HepG2 (cell line): ENCODE measurements around the gene SP110. TPM values are rescaled to one million over a fixed set of nuclear protein-coding genes. Genes with fewer than 3 reads are reported as not detected.
A peak's percentile ranks its signal among the peaks of the same experiment; 100 is the strongest.

ENCODE experiments used
- CENPBD1 ChIP-seq: sonication (generic); formaldehyde crosslinking; IDR thresholded peaks from 2 replicates; pipeline ENCODE4 v1.8.0; 2022; ENCODE audit warnings: missing genetic modification reagents, low read depth, mild to moderate bottlenecking, borderline replicate concordance
- FOXM1 ChIP-seq: sonication (generic); formaldehyde crosslinking; IDR thresholded peaks from 2 replicates; pipeline ENCODE4 v1.5.0; 2020; ENCODE audit warnings: missing genetic modification reagents
- FOXP4 ChIP-seq: sonication (generic); formaldehyde crosslinking; IDR thresholded peaks from 2 replicates; pipeline ENCODE4 v1.4.0; 2020; ENCODE audit warnings: missing genetic modification reagents
- HBP1 ChIP-seq: IDR thresholded peaks from 2 replicates; pipeline ENCODE4 v1.6.1; 2016; ENCODE audit warnings: low read depth, control low read depth
- HES4 ChIP-seq: sonication (generic); formaldehyde crosslinking; IDR thresholded peaks from 2 replicates; pipeline ENCODE4 v1.9.0; 2021; ENCODE audit warnings: mild to moderate bottlenecking, missing genetic modification reagents, borderline replicate concordance
- HOMEZ ChIP-seq: IDR thresholded peaks from 2 replicates; pipeline ENCODE4 v1.6.1; 2016; ENCODE audit warnings: low read depth
- NCOA2 ChIP-seq: sonication (generic); formaldehyde crosslinking; IDR thresholded peaks from 2 replicates; pipeline ENCODE4 v1.8.0; 2022; ENCODE audit warnings: inconsistent platforms
- PAXIP1 ChIP-seq: sonication (generic); formaldehyde crosslinking; conservative IDR thresholded peaks from 2 replicates; pipeline ENCODE4 v1.4.0; 2020; ENCODE audit warnings: mild to moderate bottlenecking, missing genetic modification reagents, moderate library complexity
- POGK ChIP-seq: sonication (generic); formaldehyde crosslinking; conservative IDR thresholded peaks from 2 replicates; pipeline ENCODE4 v1.8.0; 2022; ENCODE audit warnings: mild to moderate bottlenecking, moderate library complexity, missing genetic modification reagents
- POGZ ChIP-seq: sonication (generic); formaldehyde crosslinking; IDR thresholded peaks from 2 replicates; pipeline ENCODE4 v1.4.0; 2020; ENCODE audit warnings: mild to moderate bottlenecking, missing genetic modification reagents
- RARA ChIP-seq: IDR thresholded peaks from 2 replicates; pipeline ENCODE4 v1.6.1; 2016; ENCODE audit warnings: missing genetic modification reagents, missing compliant biosample characterization
- TCF7 ChIP-seq: sonication (generic); IDR thresholded peaks from 2 replicates; pipeline ENCODE4 v1.6.1; 2016; ENCODE audit warnings: antibody characterized with exemption, low read depth
- TEAD3 ChIP-seq: optimal IDR thresholded peaks from 2 replicates; pipeline ENCODE3; 2016; ENCODE audit warnings: borderline replicate concordance
- ZBTB21 ChIP-seq: sonication (generic); formaldehyde crosslinking; IDR thresholded peaks from 2 replicates; pipeline ENCODE4 v1.4.0; 2020; ENCODE audit warnings: missing genetic modification reagents
- ZIK1 ChIP-seq: sonication (generic); formaldehyde crosslinking; IDR thresholded peaks from 2 replicates; pipeline ENCODE4 v1.5.0; 2020; ENCODE audit warnings: mild to moderate bottlenecking, low read depth, missing genetic modification reagents, borderline replicate concordance
- ZNF292 ChIP-seq: sonication (generic); formaldehyde crosslinking; IDR thresholded peaks from 2 replicates; pipeline ENCODE4 v1.8.1; 2022; ENCODE audit warnings: mild to moderate bottlenecking, low read depth, missing genetic modification reagents, borderline replicate concordance
- ZNF564 ChIP-seq: sonication (generic); formaldehyde crosslinking; IDR thresholded peaks from 2 replicates; pipeline ENCODE4 v1.8.1; 2023; ENCODE audit warnings: mild to moderate bottlenecking, missing genetic modification reagents
- ZNF678 ChIP-seq: sonication (generic); formaldehyde crosslinking; IDR thresholded peaks from 2 replicates; pipeline ENCODE4 v1.4.0; 2020; ENCODE audit warnings: mild to moderate bottlenecking, missing genetic modification reagents
- polyA plus RNA-seq, 8 experiments: library from polyadenylated mRNA; depleted of rRNA in 3 of 8; stranded (reverse) in 7 of 8; unstranded in 1 of 8; fragments of >200 nt; fragmentation: Illumina TruSeq in 4 of 8; extraction: Trizol in 4 of 8; gene quantifications; 2 replicates each; pipeline versions ENCODE4 v1.2.1 to v1.2.3, GENCODE V29; 2011 to 2016; ENCODE audit warnings: low read depth in 4 of 8, missing spikeins in 1 of 8, mixed read lengths in 1 of 8; ENCODE audit not compliant: insufficient read depth in 1 of 8
- total RNA-seq, 5 experiments: library from RNA; depleted of rRNA; stranded (reverse); fragments of >200 nt; fragmentation: Illumina TruSeq; extraction: Trizol; gene quantifications; 2 replicates each; pipeline ENCODE4 v1.2.3, GENCODE V29; 2016; ENCODE audit warnings: low read depth in 1 of 5

The SP110 gene
- total and polyA plus RNA-seq, 2 of the 13 experiments (the other 11 are each of a cell fraction or from before 2014, with no cell fraction given) = 7.9 to 10.4 TPM

- 0 out of 2 replicates have a peak, but pooled peaks have one; percentile 48 for TF ChIP-seq HBP1 (CRISPR knock-in tag)
- peak; percentile 48; the same call in 1 of the 2 replicates for TF ChIP-seq ZBTB21 (CRISPR knock-in tag)
- TF ChIP-seq ZNF292 (CRISPR knock-in tag) = peak; percentile 16; the same call in 1 of the 2 replicates
- TF ChIP-seq ZNF564 = no peak
- 0 out of 2 replicates have a peak, but pooled peaks have one; percentile 15 for TF ChIP-seq FOXP4 (CRISPR knock-in tag)
- TF ChIP-seq HES4 (CRISPR knock-in tag) = no peak
- no peak for TF ChIP-seq CENPBD1 (CRISPR knock-in tag)
- peak; percentile 30 for TF ChIP-seq NCOA2 (CRISPR knock-in tag)
- no peak for TF ChIP-seq FOXM1
- peak; percentile 83; the same call in 1 of the 2 replicates for TF ChIP-seq HOMEZ (CRISPR knock-in tag)
- TF ChIP-seq POGK = no peak
- TF ChIP-seq TEAD3 = peak; percentile 41
- TF ChIP-seq PAXIP1 (CRISPR knock-in tag) = peak; percentile 36; the same call in 1 of the 2 replicates
- TF ChIP-seq ZIK1 (CRISPR knock-in tag) = no peak
- TF ChIP-seq POGZ = peak; percentile 65; the same call in 1 of the 2 replicates
- peak; percentile 82 for TF ChIP-seq RARA
- TF ChIP-seq ZNF678 (CRISPR knock-in tag) = no peak
- TF ChIP-seq TCF7 = peak; percentile 54; the same call in 1 of the 2 replicates
Measured at GRCh38 chr2:230130668-230131364, 89.0 kb downstream of the SP110 start (continued).
